ENCODE measurements around the gene GBP4. TPM values are rescaled to one million over a fixed set of nuclear protein-coding genes. Genes with fewer than 3 reads are reported as not detected.
A peak's percentile ranks its signal among the peaks of the same experiment; 100 is the strongest.

The GBP4 gene
- total and polyA plus RNA-seq, 2 donors from 2014 or later = 9.0 to 11.0 TPM

- H3K27me3 ChIP-seq (ENCODE audit: control insufficient read depth, insufficient read depth, low read length) = no peaks in the 10 kb centered on the region
- DNase-seq (no peak), FAIRE-seq (no peak)
- no peak overlapping the region for H3K9ac ChIP-seq (ENCODE audit: low read length in 3 of 3)
- H3K27ac ChIP-seq (ENCODE audit: low read depth in 2 of 2, low read length in 2 of 2) = no peak overlapping the region
- no peaks in the 10 kb centered on the region for H3K4me1 ChIP-seq (ENCODE audit: control insufficient read depth in 2 of 3, insufficient read depth in 2 of 3, low read depth in 1 of 3, low read length in 3 of 3)
- H3K4me3 ChIP-seq (ENCODE audit: low read length in 3 of 3) = no peak overlapping the region
- no peaks in the 10 kb centered on the region for H3K36me3 ChIP-seq (ENCODE audit: control insufficient read depth in 2 of 3, insufficient read depth in 3 of 3, low read length in 3 of 3)
- H3K9me3 ChIP-seq (ENCODE audit: control insufficient read depth in 2 of 3, insufficient read depth in 1 of 3, low read length in 3 of 3) = peaks cover 0 to 8% (median 0%) of the 10 kb centered on the region in 3 donors
- TF ChIP-seq CTCF (IDR thresholded peaks at IDR 0.05; ENCODE audit: borderline replicate concordance, extremely low read depth, insufficient read depth) = no peak
- intact Hi-C loops (cut with DNase I) = loop anchor here (10.0 kb wide), 1 partner anchor 64 kb away; no protein-coding TSS in a partner anchor
Measured at GRCh38 chr1:89201106-89201794, 2.5 kb upstream of the GBP4 start.

GRCh38 chr1:89200663-89201062 is 1.9 kb upstream of the GBP4 start:
- H3K9me3 ChIP-seq (ENCODE audit: control insufficient read depth in 2 of 3, insufficient read depth in 1 of 3, low read length in 3 of 3) = peaks cover 0 to 8% (median 0%) of the 10 kb centered on the region in 3 donors
- no peak overlapping the region for H3K4me3 ChIP-seq (ENCODE audit: low read length in 3 of 3)
- no peak for FAIRE-seq
- H3K9ac ChIP-seq (ENCODE audit: low read length in 3 of 3) = no peak overlapping the region
- no peaks in the 10 kb centered on the region for H3K36me3 ChIP-seq (ENCODE audit: control insufficient read depth in 2 of 3, insufficient read depth in 3 of 3, low read length in 3 of 3)
- no peaks in the 10 kb centered on the region for H3K27me3 ChIP-seq (ENCODE audit: control insufficient read depth, insufficient read depth, low read length)
- DNase-seq = peak in 1 of 5 donors; percentile 29
- H3K27ac ChIP-seq (ENCODE audit: low read depth in 2 of 2, low read length in 2 of 2) = no peak overlapping the region
- intact Hi-C loops (cut with DNase I) = loop anchor here (10.0 kb wide), 1 partner anchor 64 kb away; no protein-coding TSS in a partner anchor
- TF ChIP-seq CTCF (IDR thresholded peaks at IDR 0.05; ENCODE audit: borderline replicate concordance, extremely low read depth, insufficient read depth) = no peak
- no peaks in the 10 kb centered on the region for H3K4me1 ChIP-seq (ENCODE audit: control insufficient read depth in 2 of 3, insufficient read depth in 2 of 3, low read depth in 1 of 3, low read length in 3 of 3)

GRCh38 chr1:89199525-89200031 is 836 bp upstream of the GBP4 start:
- FAIRE-seq (peak; percentile 79), DNase-seq (no peak)
- TF ChIP-seq CTCF (IDR thresholded peaks at IDR 0.05; ENCODE audit: borderline replicate concordance, extremely low read depth, insufficient read depth) = no peak
- peak overlapping the region in 1 of 2 donors; percentile 81 for H3K27ac ChIP-seq (ENCODE audit: low read depth in 2 of 2, low read length in 2 of 2)
- peak overlapping the region in 2 of 3 donors; percentile 68 to 79 for H3K4me3 ChIP-seq (ENCODE audit: low read length in 3 of 3)
- no peaks in the 10 kb centered on the region for H3K4me1 ChIP-seq (ENCODE audit: control insufficient read depth in 2 of 3, insufficient read depth in 2 of 3, low read depth in 1 of 3, low read length in 3 of 3)
- intact Hi-C loops (cut with DNase I) = loop anchor here (10.0 kb wide), 1 partner anchor 65 kb away; no protein-coding TSS in a partner anchor
- no peaks in the 10 kb centered on the region for H3K9me3 ChIP-seq (ENCODE audit: control insufficient read depth in 2 of 3, insufficient read depth in 1 of 3, low read length in 3 of 3)
- no peaks in the 10 kb centered on the region for H3K27me3 ChIP-seq (ENCODE audit: control insufficient read depth, insufficient read depth, low read length)
- H3K9ac ChIP-seq (ENCODE audit: low read length in 3 of 3) = peak overlapping the region in 1 of 3 donors; percentile 52
- no peaks in the 10 kb centered on the region for H3K36me3 ChIP-seq (ENCODE audit: control insufficient read depth in 2 of 3, insufficient read depth in 3 of 3, low read length in 3 of 3)
